Activated T-cell treated with anti-CD3 and anti-CD28 coated beads for 4 hours (primary cell): ENCODE measurements around the gene MRPL37.
"Not testable (repeated sequence)": the region's sequence is repeated elsewhere in the genome, so short reads cannot be mapped to it uniquely, and the experiment has no call there.

Experiments used
- DNase-seq: peaks from one replicate; pipeline ENCODE4 v3.0.0-alpha.2; 2020

MRPL37 gene

DNA sequence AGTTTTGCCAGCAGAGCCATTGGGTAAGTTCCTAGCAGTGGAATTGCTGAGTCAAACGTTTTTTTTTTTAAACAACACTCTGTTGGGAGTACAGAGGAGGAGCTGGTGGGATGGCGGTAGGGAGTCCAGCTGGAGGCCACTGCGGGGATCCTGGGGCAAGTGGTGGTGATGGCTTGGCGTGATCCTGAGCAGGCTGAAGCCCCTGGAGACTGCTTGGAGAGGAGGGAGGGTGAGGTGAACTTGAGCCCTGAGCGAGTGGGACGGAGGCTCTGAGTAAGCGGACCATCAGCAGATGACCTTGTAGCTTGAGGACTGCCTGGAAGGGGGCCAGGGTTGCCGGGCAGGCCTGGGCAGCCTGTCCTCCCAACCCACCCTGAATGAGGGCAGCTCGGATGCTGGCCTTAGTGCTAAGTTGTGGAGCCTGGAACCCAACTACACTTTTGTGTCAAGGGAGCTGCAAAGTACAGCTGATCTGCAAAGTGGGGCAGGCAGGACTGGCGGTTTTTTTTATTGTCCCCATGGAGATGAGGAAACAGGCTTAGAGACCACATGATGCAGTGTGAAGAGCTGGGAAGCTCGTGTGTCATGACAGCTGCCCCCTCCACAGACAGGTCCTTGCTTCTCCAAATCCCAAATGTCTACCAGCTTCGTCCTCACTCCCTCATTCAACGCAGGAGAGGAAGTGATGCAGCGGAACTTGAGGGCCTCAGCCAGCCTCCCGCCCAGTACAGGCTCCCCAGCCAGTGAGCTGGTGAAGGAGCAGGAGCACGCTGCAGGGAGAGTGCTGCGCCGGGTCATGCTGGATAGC is 20.2 kb downstream of the MRPL37 start:
- DNase-seq, result no peak

DNA sequence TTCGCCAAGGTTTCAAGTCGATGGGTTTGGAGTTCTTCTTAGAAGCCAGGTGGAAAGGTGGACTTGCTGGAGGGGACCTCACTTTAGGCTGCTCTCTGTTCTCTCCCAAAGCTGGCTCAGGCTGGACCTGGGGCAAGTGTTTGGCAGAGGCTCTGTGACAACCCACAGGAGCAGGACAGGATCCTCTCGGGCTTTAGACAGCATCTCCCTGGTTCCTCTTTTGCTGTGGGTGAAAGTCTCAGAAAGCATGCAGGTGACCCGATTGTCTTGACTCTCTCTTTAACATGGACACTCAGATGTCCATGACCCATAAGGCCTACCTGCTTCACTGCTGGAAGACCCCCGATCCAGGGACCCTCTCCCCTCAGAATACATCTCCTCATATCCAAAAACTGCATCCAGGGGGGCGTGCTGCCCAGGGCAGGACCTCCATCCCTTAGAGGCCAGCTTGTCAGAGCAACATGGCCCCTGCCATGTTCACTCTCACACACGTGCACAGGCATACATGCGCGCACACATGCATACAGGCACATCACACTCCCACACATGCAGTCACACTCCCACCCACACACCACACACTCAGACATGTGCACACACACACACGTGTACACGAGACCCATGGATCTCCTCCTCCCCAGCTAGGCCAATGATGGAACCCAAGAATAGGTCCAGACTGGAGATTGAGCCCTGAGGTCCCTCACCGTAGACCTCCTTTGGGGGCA is 21.3 kb downstream of the MRPL37 start:
- no peak for DNase-seq

DNA sequence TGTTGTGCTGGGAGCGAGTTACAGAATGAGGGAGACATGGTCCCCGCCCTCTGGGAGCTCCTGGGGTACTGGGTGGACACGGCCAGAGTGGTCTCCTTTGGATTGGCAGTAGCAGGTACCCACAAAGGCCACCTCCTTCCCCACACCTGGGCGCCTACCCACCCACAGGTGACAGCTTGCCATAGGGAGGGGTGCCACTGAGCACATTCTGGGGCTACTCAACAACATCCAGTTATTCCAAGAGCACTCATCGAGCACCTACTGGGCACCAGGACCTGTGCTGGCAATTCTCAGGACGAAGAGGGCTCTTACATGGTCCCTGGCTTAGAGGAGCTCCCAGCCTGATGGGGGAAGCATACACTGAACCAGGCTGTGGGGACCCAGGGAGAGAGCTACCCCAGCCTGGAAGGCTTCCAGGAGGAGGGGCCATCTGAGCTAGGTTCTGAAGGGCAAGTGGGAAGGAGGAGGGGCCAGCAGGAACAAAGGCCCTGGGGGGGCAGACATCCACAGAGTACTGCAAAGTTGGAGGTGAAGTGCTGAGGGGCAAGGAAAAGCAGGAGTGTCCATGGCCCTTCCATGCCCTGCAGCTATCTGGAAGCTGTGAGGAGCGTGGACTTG is 22.0 kb downstream of the MRPL37 start:
- no peak for DNase-seq

DNA sequence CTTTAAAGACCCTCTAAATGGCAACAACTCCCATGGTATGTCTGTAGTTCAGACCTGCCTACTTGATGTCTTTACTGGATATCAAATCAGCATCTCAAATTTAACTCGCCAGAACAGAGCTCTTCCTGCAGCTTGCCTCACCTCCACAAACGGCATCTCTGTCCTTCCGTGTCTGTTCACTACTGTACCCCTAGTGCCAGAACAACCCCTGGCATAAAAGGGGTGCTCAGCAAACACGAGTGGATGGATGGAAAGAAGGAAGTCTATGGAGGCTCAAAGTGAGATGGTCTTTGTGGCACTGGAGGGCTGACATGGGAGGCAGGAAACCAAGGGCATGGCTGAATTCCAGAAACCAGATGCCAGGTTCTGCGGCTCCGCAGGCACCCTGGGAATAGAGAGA is 22.7 kb downstream of the MRPL37 start:
- no peak for DNase-seq

DNA sequence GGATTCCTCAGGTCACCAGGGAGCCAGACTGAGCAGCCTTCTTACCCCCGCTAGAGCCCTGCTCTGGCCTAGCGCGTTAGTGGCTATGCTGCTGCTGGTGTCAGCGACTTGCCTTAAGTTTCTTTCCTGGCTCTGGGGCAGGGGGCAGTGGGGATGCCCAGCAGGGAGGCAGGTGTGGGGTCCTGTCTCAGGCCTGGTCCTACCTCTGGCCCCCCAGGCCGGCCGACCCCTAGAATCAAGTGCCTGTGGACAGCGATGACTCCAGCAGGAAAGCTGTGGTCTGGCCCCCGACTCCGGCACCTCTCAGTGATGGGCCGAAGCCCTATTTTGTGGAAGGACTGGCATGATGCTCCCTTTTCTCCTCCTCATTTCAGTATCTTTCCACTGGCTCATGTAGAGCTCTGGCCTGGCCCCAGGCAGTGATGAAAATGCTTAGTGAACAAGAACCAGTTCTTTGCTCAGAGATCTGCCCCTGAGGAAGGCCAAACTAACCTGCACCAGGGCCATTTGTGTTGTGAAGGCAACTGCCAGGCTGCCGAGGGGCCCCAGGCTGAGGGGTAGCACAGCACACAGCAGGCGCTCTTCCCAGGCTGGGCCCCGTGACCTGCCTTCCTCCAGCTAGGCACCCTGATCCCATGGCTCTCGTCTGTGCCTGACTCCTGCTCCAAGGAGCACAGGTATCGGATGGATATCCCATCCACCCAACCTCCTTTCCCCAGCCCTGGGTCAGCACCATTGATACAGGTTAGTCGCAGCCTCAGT is 23.7 kb downstream of the MRPL37 start:
- DNase-seq, result no peak

DNA sequence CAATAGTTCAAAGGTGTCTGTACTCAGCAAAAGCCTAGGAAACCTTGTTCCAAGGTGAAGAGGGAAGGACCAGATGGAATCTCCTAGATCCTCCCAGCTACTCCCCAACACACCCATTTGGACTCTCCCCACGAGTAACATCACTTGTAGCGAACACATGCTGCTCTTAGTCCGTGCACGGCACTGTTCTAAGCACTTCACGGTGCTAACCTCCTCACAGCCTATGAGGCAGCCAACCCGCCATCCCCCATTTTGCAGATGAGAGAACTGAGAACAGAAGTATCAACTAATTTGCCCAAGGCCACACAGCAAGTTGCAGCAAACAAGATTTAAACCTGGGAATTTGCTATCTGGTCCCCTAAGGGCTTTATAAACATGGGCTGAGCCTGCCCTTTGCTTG is 24.3 kb downstream of the MRPL37 start:
- no peak for DNase-seq

DNA sequence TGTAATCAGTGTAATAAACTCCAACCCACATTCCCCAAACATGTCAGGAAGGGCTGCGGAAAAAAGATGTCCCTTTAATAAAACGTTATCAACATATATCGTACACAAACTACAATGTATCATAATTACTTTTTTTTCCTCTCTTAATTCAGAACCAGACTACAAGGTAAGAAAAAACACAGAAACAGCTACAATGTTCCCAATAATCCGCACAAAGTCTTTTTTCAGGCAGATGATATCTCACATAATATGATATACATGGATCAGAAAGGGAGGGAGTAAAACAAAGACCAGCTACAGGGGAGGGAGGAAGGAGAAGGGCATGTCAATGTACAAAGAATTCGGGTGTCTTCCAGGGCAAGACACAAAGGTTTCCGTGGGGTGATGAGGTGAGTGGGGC is 25.4 kb downstream of the MRPL37 start:
- no peak for DNase-seq

DNA sequence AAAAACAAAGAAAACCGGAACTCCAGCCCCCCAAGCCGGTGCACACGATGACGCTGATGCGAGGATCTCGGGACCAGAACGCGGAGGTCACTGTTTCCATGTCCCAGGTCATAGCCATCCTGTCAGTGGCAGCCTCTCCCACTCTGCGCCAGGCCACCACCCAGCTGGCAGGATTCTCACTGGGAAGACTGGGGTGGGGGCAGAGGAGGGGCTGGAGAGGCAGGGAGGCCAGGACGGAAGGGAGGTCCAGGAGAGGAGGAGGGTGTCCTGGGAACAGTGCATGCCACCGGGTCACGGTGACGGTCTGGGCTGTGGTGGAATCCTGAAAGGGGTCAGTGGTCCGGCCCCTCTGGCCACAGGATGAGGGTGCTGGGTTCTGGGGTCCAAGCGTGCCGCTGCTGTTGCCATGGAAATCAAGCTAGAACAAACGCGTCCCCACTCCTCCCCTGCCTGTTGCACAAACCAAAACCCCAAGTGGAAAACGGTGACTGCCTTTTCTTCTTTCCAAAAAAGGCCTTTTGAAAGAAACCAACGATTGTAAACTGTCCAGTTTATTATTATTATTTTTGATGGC is 26.1 kb downstream of the MRPL37 start:
- DNase-seq, result no peak

DNA sequence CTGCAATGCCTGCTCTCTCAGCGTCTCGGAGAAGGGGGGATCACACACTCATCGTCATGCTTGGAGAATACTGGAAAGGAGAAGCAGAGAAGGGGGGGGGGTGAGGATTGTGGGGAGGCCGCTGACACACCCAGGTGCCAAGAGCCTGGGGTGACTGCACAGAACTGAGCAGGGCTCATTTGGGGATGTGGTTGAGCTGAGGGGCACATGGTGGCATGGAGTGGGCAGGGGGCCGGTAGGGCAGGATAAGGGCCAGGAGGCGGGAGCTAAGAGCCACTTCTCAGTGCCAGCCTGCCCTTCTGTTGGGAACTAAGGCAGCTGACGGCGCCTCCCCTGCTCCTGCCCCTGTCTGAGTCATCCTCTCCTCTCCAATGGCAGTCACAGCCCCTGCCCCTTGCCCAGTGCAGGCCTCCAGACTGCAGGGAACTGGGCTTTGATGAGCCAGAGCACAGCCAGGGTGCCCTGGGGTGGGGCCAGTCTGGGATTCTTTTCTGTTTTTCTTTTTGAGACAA is 27.2 kb downstream of the MRPL37 start:
- no peak for DNase-seq

DNA sequence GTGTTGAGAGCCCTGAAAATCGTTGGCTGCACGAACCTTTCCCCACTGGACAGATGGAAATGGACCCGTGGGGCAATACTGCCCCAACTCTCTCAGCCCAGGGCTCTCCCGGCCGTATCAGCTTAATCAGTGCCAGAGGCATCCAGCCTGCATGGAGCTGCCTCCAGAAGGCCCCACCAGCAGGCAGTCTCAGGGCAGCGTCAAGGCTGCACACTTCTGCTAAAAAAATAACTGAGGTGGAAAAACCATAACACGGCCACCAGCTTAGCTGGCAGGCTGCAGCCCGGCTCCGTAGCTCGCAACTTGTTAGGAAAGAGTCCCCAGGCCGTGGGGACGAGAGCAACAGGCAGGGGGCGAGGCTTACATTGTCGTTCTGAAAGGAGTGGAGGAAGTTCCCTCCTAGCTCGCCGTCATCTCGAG is 27.9 kb downstream of the MRPL37 start:
- DNase-seq, result no peak

DNA sequence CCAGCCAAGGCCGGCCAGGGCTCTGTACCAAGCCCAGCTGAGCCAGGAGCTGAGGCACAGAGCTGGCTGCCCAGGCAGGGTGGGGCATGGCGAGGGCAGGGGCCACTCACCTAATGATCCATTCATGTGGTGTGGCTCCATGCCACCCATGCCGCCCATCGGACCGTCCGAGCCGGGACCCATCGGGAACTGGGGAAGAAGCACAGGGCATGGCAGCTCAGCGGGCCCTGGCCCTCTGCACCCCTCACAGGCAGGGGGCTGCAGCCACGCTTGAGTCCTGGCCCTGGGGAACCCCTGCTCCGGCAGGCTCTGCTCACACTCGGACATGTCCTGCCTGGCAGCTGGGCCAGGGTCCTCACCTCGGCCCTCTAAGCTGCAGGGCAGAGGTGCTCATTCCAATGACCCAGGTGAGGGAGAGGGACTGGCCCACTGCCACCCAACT is 28.7 kb downstream of the MRPL37 start:
- no peak for DNase-seq

DNA sequence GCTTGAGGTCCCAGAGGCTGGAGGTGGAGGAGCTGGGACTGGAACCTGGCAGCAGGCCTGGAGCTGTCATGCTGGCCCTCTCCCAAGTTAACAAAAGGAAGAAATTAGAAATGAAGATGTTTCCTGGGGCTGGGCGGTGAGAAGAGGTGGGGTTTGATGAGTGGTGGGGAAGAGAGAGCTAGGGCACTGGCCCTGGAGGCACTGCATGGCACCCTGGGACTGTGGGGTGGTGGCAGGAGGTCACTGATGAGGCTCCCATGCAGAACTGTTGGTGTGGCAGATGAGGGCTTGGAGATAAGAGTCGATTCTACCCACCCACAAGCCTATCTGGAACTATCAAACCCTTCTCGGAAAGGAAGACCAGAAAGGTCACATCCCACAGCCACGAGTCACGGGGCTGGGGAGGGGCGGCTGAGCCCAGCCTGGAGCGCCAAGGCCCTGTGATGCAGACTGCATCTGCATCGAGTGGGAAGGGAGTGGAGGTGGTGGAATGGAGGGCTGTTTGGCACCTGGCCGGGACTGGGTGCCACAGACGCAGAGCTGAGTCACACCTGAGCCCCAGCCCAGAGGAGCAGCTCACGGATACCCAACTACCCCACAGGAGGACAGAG is 29.4 kb downstream of the MRPL37 start:
- DNase-seq, result no peak

DNA sequence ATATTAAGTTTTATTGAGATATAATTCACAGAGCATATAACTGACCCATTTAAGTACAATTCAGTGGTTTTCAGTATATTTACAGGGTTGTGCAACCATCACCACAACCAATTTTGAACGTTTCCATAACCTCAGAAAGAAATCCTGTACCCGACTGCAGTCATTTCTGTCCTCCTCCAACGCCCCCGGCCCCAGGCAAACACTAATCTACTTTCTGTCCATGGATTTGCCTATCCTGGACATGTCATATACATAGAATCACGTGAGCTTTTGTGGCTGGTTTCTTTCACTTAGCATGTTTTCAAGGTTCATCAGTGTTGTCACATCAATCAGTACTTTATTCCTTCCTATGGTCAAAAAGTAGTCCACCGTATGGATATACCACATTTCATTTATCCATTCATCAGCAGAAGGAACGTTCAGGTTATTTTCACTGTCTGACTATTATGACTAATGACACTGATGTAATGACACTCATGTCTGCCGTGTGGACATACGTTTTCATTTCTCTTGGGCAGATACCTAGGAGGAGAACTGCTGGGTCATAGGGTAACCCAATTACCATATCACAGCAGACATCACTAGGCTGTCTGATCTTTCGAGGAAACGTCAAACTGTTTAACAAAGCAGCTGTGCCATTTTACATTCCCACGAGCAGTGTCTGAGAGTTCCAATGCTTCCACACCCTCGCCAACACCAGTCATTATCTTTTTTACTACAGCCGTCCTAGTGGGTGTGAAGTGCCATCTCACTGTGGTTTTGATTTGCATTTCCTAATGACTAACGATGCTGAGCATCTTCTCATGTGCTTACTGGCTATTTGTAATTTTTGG is 30.8 kb downstream of the MRPL37 start:
- no peak for DNase-seq

DNA sequence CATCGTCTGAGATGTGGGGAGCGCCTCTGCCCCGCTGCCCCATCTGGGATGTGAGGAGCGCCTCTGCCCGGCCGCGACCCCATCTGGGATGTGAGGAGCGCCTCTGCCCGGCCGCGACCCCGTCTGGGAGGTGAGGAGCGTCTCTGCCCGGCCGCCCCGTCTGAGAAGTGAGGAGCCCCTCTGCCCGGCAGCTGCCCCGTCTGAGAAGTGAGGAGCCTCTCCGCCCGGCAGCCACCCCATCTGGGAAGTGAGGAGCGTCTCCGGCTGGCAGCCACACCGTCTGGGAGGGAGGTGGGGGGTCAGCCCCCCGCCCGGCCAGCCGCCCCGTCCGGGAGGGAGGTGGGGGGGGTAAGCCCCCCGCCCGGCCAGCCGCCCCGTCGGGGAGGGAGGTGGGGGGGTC is 33.2 kb downstream of the MRPL37 start:
- DNase-seq, result not testable (repeated sequence)

DNA sequence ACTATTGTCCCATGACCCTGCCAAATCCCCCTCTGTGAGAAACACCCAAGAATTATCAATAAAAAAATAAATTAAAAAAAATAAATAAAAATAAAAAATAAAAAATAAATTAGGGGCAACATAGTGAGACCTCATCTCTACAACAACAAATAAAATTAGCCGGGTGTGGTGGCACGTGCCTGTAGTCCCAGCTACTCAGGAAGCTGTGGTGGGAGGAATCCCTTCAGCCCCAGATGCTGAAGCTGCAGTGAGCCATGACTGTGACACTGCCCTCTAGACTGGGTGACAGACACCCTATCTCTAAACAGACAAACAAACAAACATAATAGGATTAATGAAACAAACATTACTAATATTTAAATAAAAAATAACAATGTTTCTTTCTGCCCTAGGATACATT is 34.3 kb downstream of the MRPL37 start:
- no peak for DNase-seq

DNA sequence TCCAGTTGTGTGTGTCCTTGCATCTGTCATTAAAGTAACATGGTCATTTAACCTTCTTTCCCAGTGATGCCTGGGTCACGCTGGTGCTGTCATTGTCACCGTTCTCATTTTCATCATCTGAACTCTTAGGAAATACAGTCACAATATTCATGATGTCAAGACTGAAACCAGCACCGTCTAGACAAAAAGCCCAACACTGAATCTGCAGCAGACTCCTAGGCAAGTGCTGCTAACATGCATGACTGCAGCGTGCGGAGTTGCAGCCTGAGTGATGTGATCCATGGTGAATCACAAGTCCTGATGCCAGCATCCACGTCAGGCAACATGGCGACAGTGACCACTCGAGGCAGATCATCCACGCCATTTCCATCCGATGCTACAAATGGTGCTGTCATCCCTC is 37.6 kb downstream of the MRPL37 start:
- DNase-seq, result no peak

DNA sequence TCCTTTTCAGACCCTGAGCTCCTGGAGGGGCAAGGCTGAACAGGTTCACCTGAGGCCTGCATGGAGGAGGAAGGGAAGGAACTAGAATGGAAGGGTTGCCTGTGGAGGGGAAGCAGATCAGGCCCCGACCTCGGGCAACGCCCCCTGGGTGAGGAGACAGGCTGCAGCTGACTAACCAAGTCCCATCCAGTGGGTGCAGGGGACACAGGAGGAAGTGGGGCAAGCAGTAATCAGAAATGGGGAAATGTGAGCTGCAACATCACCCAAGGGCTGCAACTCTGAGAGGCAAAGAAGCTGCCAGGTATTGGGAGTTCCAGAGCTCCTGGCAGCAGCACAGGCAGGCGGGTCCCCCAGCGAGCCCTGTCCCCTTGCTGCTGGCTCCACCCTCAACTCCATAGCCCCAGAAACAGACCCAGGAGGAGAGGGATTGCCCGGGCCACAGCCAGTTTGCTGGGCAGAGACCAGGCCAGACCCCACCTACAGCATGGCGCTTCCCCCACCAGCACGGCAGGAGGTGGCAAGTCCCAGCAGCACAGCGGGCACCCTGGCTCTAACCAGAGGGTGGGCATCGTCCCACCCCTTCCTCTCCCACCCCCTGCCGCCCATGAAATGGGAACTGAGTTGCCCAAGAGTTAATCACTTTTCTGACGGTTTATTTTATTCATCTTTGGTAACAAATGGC is 38.5 kb downstream of the MRPL37 start:
- no peak for DNase-seq

DNA sequence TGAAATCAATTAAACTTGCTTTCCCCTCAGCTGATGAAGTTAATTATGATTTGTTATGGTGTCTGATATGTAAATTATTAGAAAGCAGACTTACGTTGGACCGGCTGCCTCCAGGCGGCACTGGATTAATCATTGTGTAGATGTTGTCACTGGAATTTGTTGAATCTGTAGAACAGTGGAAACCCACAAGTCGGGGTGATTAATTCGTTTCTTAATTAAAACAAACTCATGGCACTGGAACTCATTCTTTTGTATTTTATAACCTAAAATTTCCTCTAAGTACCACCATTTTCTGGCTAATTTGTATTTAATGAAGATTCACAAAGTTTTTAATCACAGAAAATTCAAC is 39.0 kb downstream of the MRPL37 start:
- no peak for DNase-seq

DNA sequence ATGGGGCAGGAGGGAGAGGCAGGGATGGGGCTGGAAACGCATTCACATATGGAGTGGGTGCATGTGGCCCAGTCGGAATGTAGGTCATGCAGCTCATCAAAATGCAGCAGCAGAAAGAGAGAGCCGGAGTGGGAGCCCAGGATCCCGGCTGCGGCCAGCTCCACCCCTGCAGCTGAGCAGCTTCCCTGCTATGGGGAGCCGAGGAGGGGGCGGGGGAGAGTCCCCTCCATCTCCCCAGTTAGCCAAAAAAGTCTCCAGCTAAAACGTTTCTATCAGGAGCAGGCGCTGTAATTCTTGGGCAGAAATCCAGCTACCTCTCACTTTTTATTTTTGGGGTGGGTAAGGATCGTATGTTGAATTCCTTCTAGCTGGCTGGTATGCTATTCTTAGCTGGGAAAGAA is 39.7 kb downstream of the MRPL37 start:
- no peak for DNase-seq

DNA sequence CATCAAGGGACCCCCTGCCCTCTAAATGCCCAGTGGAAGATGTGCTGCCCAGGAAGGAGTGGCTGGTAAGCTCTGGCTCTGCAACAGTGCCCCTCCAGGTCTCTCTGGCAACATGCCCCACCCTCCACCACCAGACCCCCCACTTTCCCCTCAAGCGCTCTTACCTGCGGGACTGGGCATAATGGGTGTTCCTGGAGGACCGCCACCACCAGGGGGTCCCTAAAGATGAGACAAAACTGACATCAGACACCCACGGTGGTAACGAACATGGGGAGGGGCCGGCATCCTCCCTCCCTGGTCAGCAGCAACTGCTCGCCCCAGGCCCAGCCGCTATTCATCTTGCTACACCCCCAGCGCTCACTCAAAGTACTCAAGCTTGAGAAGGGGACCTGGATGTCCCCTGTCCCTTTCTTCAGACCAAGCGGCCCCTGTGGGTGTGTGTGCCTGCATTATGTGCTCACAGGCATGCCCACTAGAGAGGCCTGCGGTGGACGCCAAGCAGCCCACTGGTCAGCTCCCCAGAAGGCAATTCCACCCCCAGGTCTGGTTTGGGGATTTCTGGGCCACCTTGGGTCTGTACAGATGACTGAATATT is 40.9 kb downstream of the MRPL37 start:
- no peak for DNase-seq
